ENCODE measurements around the gene MPHOSPH9. TPM values are rescaled to one million over a fixed set of nuclear protein-coding genes. Genes with fewer than 3 reads are reported as not detected.

Gene MPHOSPH9
- total and polyA plus RNA-seq, 11 donors, result 6.0 to 32.3 (median 20.4) TPM

DNA sequence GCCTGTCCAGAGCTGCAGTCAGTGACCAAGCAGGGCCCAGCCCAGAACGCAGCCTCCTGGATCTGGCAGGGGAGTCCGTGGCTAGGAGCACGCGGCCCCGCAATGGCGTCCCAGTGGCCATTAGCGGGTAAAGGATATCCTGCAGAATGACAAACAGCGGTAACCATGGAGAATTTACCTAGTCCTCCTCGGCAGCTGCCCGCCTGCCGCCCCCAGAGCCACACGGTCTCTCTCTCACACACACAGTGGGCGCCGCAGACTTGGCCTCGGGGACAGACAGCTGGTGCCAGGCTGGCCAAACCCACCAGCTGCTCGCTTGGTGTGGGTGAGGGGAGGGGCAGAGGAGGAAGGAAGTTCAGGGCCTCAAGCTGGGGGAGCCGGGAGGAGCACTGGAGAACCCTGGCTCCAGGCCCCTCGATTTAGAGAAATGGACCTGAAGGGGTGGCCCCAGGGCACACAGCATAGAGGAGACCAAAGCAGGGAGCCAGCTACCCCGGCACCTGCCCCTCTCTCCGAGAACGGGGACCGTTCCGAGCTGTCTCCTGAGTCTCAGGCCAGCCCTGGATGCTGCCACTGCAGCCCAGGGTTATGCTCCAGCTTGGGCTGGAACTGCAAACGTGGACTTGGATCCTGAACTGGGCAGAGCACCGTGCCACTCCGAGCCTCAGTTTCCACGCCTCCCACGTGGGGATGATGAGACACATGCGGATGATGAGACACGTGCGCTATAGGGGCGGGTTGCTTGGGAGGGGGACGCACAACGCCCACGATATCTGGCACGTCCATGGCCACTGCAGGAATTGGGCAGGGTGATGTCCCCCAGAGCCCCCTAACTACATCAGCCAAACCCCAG, 35.3 kb upstream of the MPHOSPH9 start:
- H3K9me3 ChIP-seq, result no peaks in the 10 kb centered on the region
- H3K4me1 ChIP-seq, result peaks cover 3 to 39% (median 29%) of the 10 kb centered on the region in 12 donors
- DNase-seq (peak in 4 of 5 donors; percentile 48 to 74 (median 60)), ATAC-seq (peak in 3 of 4 donors; percentile 5 to 28 (median 5))
- H3K27me3 ChIP-seq, result no peaks in the 10 kb centered on the region
- 52 to 61% (median 54%) methylated on average over 30 to 36 of the region's 36 CpGs for WGBS, 4 donors
- no peak for TF ChIP-seq CTCF (IDR thresholded peaks at IDR 0.05)
- no peak for TF ChIP-seq POLR2A (IDR thresholded peaks at IDR 0.05)
- peak overlapping the region in 5 of 12 donors; percentile 6 to 93 (median 77) for H3K4me3 ChIP-seq
- H3K36me3 ChIP-seq, result peaks cover 0 to 37% (median 20%) of the 10 kb centered on the region in 9 donors
- peak overlapping the region in 11 of 12 donors; percentile 13 to 93 (median 84) for H3K27ac ChIP-seq
- intact Hi-C loops (cut with DNase I), result loop anchor here in 2 of 10 donors (10.0 kb wide), 1 partner anchor 337 kb away; the partner anchor contains the start of gene DDX55 (in 2 of the 2)

GRCh38 chr12:123267335-123267920, 34.5 kb upstream of the MPHOSPH9 start:
- TF ChIP-seq POLR2A (IDR thresholded peaks at IDR 0.05), result no peak
- no peak for TF ChIP-seq CTCF (IDR thresholded peaks at IDR 0.05)
- peak overlapping the region in 10 of 12 donors; percentile 13 to 93 (median 84) for H3K27ac ChIP-seq
- no peaks in the 10 kb centered on the region for H3K27me3 ChIP-seq
- H3K4me1 ChIP-seq, result peaks cover 3 to 38% (median 29%) of the 10 kb centered on the region in 12 donors
- intact Hi-C loops (cut with DNase I), result loop anchor here in 2 of 10 donors (10.0 kb wide), 1 partner anchor 337 kb away; the partner anchor contains the start of gene DDX55 (in 2 of the 2)
- H3K9me3 ChIP-seq, result no peaks in the 10 kb centered on the region
- WGBS, 4 donors, result 92 to 95% (median 93%) methylated on average over 5 to 7 of the region's 7 CpGs
- peaks cover 0 to 45% (median 26%) of the 10 kb centered on the region in 9 donors for H3K36me3 ChIP-seq
- DNase-seq, result no peak
- H3K4me3 ChIP-seq, result no peak overlapping the region
- no peak for ATAC-seq

- 84 to 94% (median 90%) methylated on average over 13 to 19 of the region's 19 CpGs for WGBS, 4 donors
- intact Hi-C loops (cut with DNase I), result loop anchor here in 2 of 10 donors (10.0 kb wide), 1 partner anchor 338 kb away; the partner anchor contains the start of gene DDX55 (in 2 of the 2)
Observed at GRCh38 chr12:123266679-123267277, 33.8 kb upstream of the MPHOSPH9 start.

More at GRCh38 chr12:123266679-123267277, 33.8 kb upstream of the MPHOSPH9 start:
- H3K36me3 ChIP-seq, result peaks cover 0 to 51% (median 33%) of the 10 kb centered on the region in 9 donors
- no peaks in the 10 kb centered on the region for H3K9me3 ChIP-seq
- TF ChIP-seq POLR2A (IDR thresholded peaks at IDR 0.05), result no peak
- TF ChIP-seq CTCF (IDR thresholded peaks at IDR 0.05), result no peak
- ATAC-seq (no peak), DNase-seq (no peak)
- no peak overlapping the region for H3K27ac ChIP-seq
- H3K4me1 ChIP-seq, result peaks cover 3 to 33% (median 26%) of the 10 kb centered on the region in 12 donors
- no peaks in the 10 kb centered on the region for H3K27me3 ChIP-seq
- no peak overlapping the region for H3K4me3 ChIP-seq

All from heart left ventricle (tissue), 16 donors.